ENCODE results near the gene TEKTIP1. TPM values are rescaled to one million over a fixed set of nuclear protein-coding genes. Genes with fewer than 3 reads are reported as not detected.

TEKTIP1 gene
- total and polyA plus RNA-seq, 9 of the 15 experiments (the other 6 are each of a cell fraction or from before 2014, with no cell fraction given): 0.66 TPM; not detected in 8

DNA sequence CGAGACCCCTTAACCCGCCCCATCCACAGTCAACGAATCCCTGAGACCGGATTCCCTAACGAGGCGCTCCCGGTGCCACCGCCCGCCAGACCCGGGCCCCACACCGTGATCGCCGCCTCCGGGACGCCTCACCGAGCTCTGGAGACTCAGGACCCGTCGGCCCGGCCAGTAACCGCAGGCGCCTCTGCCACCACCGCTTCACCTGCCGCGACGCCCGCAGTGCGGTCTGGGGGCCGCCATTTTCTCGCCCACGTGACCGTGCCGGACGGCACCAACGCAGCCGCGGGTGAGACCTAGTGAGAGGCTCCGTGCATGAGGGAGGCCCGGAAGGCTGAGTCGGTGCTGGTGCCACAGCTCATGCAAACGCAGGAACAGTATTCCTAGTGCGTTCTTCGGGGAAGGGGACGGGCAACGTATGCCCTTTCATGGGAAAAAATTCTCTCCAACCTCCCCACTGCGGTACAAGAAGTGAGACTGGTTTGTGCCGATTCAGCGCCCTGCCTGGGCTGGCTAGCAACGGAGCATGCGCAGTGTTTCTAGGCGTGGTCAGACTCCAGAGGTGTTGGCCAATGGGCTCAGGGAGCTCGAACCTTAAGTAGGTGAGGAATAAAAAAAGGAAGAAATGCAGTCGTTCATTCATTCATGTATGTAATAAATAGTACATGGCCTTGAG lies 38.4 kb upstream of the TEKTIP1 start, which contains the start of gene DOHH (continued):
- TF ChIP-seq NFXL1 (CRISPR knock-in tag; IDR thresholded peaks at IDR 0.05) (no peak), YY1 (IDR thresholded peaks at IDR 0.05; ENCODE audit: borderline replicate concordance in 1 of 3, control insufficient read depth in 1 of 3, extremely low read depth in 1 of 3, insufficient read depth in 3 of 3, insufficient read length in 1 of 3, insufficient replicate concordance in 2 of 3, low read depth in 1 of 3, low read length in 2 of 3) (peak; percentile 95 to 99 (median 98)), NR2C1 (IDR thresholded peaks at IDR 0.05) (no peak), NR2C1 (tag; IDR thresholded peaks at IDR 0.05) (no peak), SP1 (CRISPR knock-in tag; IDR thresholded peaks at IDR 0.05) (peak; percentile 92), TFAP4 (CRISPR knock-in tag; IDR thresholded peaks at IDR 0.05; ENCODE audit: borderline replicate concordance) (peak; percentile 87), ZBTB8A (IDR thresholded peaks at IDR 0.05; ENCODE audit: partially characterized antibody) (no peak), ZNF764 (CRISPR knock-in tag; IDR thresholded peaks at IDR 0.05; ENCODE audit: low read depth) (no peak), GTF2E2 (tag; IDR thresholded peaks at IDR 0.05) (peak; percentile 94), CBX3 (IDR thresholded peaks at IDR 0.05; ENCODE audit: borderline replicate concordance in 1 of 2, low read length in 2 of 2) (peak in 1 of 2 experiments; percentile 24; a peak in 1 of 3 replicates), ZNF561 (CRISPR knock-in tag; conservative IDR thresholded peaks at IDR 0.05) (no peak), ZNF146 (CRISPR knock-in tag; IDR thresholded peaks at IDR 0.05; ENCODE audit: unreplicated experiment) (no peak), NFYB (IDR thresholded peaks at IDR 0.05; ENCODE audit: extremely low read depth, insufficient read length) (peak; percentile 66), PHB (CRISPR knock-in tag; IDR thresholded peaks at IDR 0.05) (no peak), ZNF76 (CRISPR knock-in tag; IDR thresholded peaks at IDR 0.05; ENCODE audit: borderline replicate concordance) (no peak), RAD51 (IDR thresholded peaks at IDR 0.05; ENCODE audit: borderline replicate concordance, low read depth) (peak; percentile 98), HMGXB4 (CRISPR knock-in tag; IDR thresholded peaks at IDR 0.05) (peak; percentile 90; the same call in 1 of the 2 replicates), ID3 (CRISPR knock-in tag; IDR thresholded peaks at IDR 0.05) (no peak), ID3 (tag; IDR thresholded peaks at IDR 0.05) (peak; percentile 76; the same call in 1 of the 2 replicates), YBX1 (IDR thresholded peaks at IDR 0.05) (no peak)
- TF ChIP-seq, protein P1, sequence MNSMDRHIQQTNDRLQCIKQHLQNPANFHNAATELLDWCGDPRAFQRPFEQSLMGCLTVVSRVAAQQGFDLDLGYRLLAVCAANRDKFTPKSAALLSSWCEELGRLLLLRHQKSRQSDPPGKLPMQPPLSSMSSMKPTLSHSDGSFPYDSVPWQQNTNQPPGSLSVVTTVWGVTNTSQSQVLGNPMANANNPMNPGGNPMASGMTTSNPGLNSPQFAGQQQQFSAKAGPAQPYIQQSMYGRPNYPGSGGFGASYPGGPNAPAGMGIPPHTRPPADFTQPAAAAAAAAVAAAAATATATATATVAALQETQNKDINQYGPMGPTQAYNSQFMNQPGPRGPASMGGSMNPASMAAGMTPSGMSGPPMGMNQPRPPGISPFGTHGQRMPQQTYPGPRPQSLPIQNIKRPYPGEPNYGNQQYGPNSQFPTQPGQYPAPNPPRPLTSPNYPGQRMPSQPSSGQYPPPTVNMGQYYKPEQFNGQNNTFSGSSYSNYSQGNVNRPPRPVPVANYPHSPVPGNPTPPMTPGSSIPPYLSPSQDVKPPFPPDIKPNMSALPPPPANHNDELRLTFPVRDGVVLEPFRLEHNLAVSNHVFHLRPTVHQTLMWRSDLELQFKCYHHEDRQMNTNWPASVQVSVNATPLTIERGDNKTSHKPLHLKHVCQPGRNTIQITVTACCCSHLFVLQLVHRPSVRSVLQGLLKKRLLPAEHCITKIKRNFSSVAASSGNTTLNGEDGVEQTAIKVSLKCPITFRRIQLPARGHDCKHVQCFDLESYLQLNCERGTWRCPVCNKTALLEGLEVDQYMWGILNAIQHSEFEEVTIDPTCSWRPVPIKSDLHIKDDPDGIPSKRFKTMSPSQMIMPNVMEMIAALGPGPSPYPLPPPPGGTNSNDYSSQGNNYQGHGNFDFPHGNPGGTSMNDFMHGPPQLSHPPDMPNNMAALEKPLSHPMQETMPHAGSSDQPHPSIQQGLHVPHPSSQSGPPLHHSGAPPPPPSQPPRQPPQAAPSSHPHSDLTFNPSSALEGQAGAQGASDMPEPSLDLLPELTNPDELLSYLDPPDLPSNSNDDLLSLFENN (IDR thresholded peaks at IDR 0.05; ENCODE audit: low read depth in 2 of 2, low read length in 2 of 2): 0 out of 4 replicates have a peak, but pooled peaks of 1 of the 2 experiments have one; percentile 28

Data from K562 (cell line).